H1 (cell line): ENCODE data around the gene PRKAR2B. TPM values are rescaled to one million over a fixed set of nuclear protein-coding genes. Genes with fewer than 3 reads are reported as not detected.

Source experiments
- CTCF ChIA-PET: fragments of 300-600 bp; sonication (Branson Sonifier 250); formaldehyde crosslinking; loops from one replicate; lab custom pipeline; 2021; ENCODE audit not compliant: partially characterized antibody; lab: Charles Lee
- POLR2A ChIA-PET: fragments of 300-600 bp; sonication (Branson Sonifier 250); formaldehyde crosslinking; loops from one replicate; lab custom pipeline; 2021; ENCODE audit warnings: inconsistent platforms; ENCODE audit not compliant: partially characterized antibody; lab: Charles Lee
- DNase-seq, 2 experiments: peaks; one replicate each; pipeline versions ENCODE4 v3.0.0 to v3.0.0-alpha.2; 2010 to 2022; ENCODE audit warnings: low spot score in 2 of 2, low read depth in 1 of 2, mixed read lengths in 1 of 2
- FAIRE-seq: peaks from 2 replicates; lab custom pipeline; 2011; peaks lifted over from hg19 to GRCh38; lab: Jason Lieb, UNC
- H2AFZ ChIP-seq: 2 replicates; pipeline ENCODE4 v1.8.1; 2012; ENCODE audit warnings: low read length, inconsistent platforms
- H2AK5ac ChIP-seq: 2 replicates; pipeline ENCODE4 v1.6.1; 2013; ENCODE audit warnings: low read depth, low read length
- H2BK120ac ChIP-seq: replicated peaks from 2 replicates; pipeline ENCODE3; 2013; ENCODE audit warnings: low read depth, low read length, inconsistent platforms
- H2BK12ac ChIP-seq: 2 replicates; pipeline ENCODE4 v1.6.1; 2013; ENCODE audit warnings: low read depth, low read length
- H2BK15ac ChIP-seq: 2 replicates; pipeline ENCODE4 v1.6.1; 2013; ENCODE audit warnings: low read length
- H2BK20ac ChIP-seq: 2 replicates; pipeline ENCODE4 v1.6.1; 2013; ENCODE audit warnings: low read length
- H2BK5ac ChIP-seq: 2 replicates; pipeline ENCODE4 v1.6.1; 2013; ENCODE audit warnings: low read depth, low read length
- H3K14ac ChIP-seq: 2 replicates; pipeline ENCODE4 v1.6.1; 2013; ENCODE audit warnings: inconsistent platforms; ENCODE audit not compliant: insufficient read length
- H3K18ac ChIP-seq: 2 replicates; pipeline ENCODE4 v1.6.1; 2013; ENCODE audit warnings: low read length; ENCODE audit errors: extremely low read depth
- H3K23ac ChIP-seq: 2 replicates; pipeline ENCODE4 v1.6.1; 2013; ENCODE audit warnings: inconsistent platforms; ENCODE audit not compliant: insufficient read length
- H3K23me2 ChIP-seq: 2 replicates; pipeline ENCODE4 v1.6.1; 2013; ENCODE audit warnings: low read depth, low read length
- H3K27ac ChIP-seq: 2 replicates; pipeline ENCODE4 v1.6.1; 2011; ENCODE audit warnings: low read depth, low read length, inconsistent platforms
- H3K27me3 ChIP-seq, 4 experiments: replicated peaks in 1 of 4; 1 replicate in 1 of 4; 2 replicates in 3 of 4; pipeline versions ENCODE4 v1.6.1 to v1.8.1; 2011 to 2013; ENCODE audit warnings: low read length in 3 of 4, mild to moderate bottlenecking in 3 of 4, inconsistent platforms in 2 of 4, mixed read lengths in 2 of 4, moderate library complexity in 1 of 4; ENCODE audit not compliant: control insufficient read depth in 3 of 4, insufficient read depth in 3 of 4; ENCODE audit errors: extremely low read depth in 1 of 4
- H3K36me3 ChIP-seq, 4 experiments: 2 replicates each; pipeline versions ENCODE4 v1.6.1 to v1.8.1; 2011 to 2013; ENCODE audit warnings: mild to moderate bottlenecking in 4 of 4, low read length in 3 of 4, moderate library complexity in 2 of 4, control low read depth in 1 of 4, inconsistent platforms in 1 of 4; ENCODE audit not compliant: insufficient read depth in 4 of 4, control insufficient read depth in 2 of 4
- H3K4ac ChIP-seq: replicated peaks from 2 replicates; pipeline ENCODE3; 2013; ENCODE audit warnings: low read length, low read depth, mixed read lengths, inconsistent platforms; ENCODE audit not compliant: insufficient read length
- H3K4me1 ChIP-seq, 4 experiments: replicated peaks in 1 of 4; 1 replicate in 1 of 4; 2 replicates in 3 of 4; pipeline versions ENCODE4 v1.6.1 to v1.8.1; 2011 to 2013; ENCODE audit warnings: low read length in 3 of 4, inconsistent platforms in 2 of 4, mixed read lengths in 1 of 4; ENCODE audit not compliant: insufficient read depth in 4 of 4, control insufficient read depth in 3 of 4
- H3K4me2 ChIP-seq, 2 experiments: 2 replicates each; pipeline versions ENCODE4 v1.6.1 to v1.8.1; 2011 to 2013; ENCODE audit warnings: low read depth in 2 of 2, low read length in 2 of 2, control low read depth in 1 of 2, inconsistent platforms in 1 of 2, mild to moderate bottlenecking in 1 of 2; ENCODE audit not compliant: insufficient read depth in 1 of 2
- H3K4me3 ChIP-seq, 4 experiments: fragments of 200-600, 300-600 bp in 1 of 4; sonication (generic), shearing (Covaris generic), sonication (Bioruptor Twin) in 1 of 4; 2 replicates each; pipeline versions ENCODE4 v1.5.1 to v1.8.1; 2011 to 2016; ENCODE audit warnings: low read length in 4 of 4, low read depth in 3 of 4, control low read depth in 2 of 4, inconsistent platforms in 2 of 4, mild to moderate bottlenecking in 2 of 4, mixed read lengths in 1 of 4, moderate library complexity in 1 of 4; ENCODE audit not compliant: insufficient read depth in 2 of 4; ENCODE audit errors: extremely low read depth in 1 of 4
- H3K56ac ChIP-seq: replicated peaks from 2 replicates; pipeline ENCODE3; 2013; ENCODE audit warnings: low read depth, mild to moderate bottlenecking, mixed read lengths, low read length, inconsistent platforms; ENCODE audit not compliant: insufficient read length
- H3K79me1 ChIP-seq: 2 replicates; pipeline ENCODE4 v1.6.1; 2013; ENCODE audit warnings: low read depth, low read length, control low read depth
- H3K79me2 ChIP-seq, 2 experiments: 2 replicates each; pipeline versions ENCODE4 v1.6.1 to v1.8.1; 2012 to 2013; ENCODE audit warnings: low read length in 2 of 2, mild to moderate bottlenecking in 2 of 2, inconsistent platforms in 1 of 2; ENCODE audit not compliant: insufficient read depth in 2 of 2, control insufficient read depth in 1 of 2
- H3K9ac ChIP-seq, 4 experiments: replicated peaks in 1 of 4; 1 replicate in 1 of 4; 2 replicates in 3 of 4; pipeline versions ENCODE4 v1.6.1 to v1.8.1; 2011 to 2013; ENCODE audit warnings: low read depth in 3 of 4, low read length in 3 of 4, control low read depth in 2 of 4, mild to moderate bottlenecking in 2 of 4, moderate library complexity in 2 of 4, inconsistent platforms in 1 of 4; ENCODE audit errors: extremely low read depth in 1 of 4
- H3K9me3 ChIP-seq, 2 experiments: 2 replicates each; pipeline versions ENCODE4 v1.6.1 to v1.8.1; 2012 to 2013; ENCODE audit warnings: mild to moderate bottlenecking in 2 of 2, moderate library complexity in 2 of 2, control low read depth in 1 of 2, inconsistent platforms in 1 of 2, low read depth in 1 of 2, low read length in 1 of 2, mixed read lengths in 1 of 2; ENCODE audit not compliant: insufficient read depth in 2 of 2
- H4K20me1 ChIP-seq, 2 experiments: replicated peaks in 1 of 2; 2 replicates each; pipeline versions ENCODE3 to v1.8.1; 2011 to 2013; ENCODE audit warnings: inconsistent platforms in 2 of 2, low read length in 2 of 2, mild to moderate bottlenecking in 1 of 2; ENCODE audit not compliant: insufficient read depth in 2 of 2, control insufficient read depth in 1 of 2
- H4K5ac ChIP-seq: 2 replicates; pipeline ENCODE4 v1.6.1; 2013; ENCODE audit warnings: low read length, low read depth, mixed read lengths, inconsistent platforms; ENCODE audit not compliant: insufficient read length
- H4K8ac ChIP-seq: 2 replicates; pipeline ENCODE4 v1.8.0; 2013; ENCODE audit warnings: mild to moderate bottlenecking, moderate library complexity, low read length, inconsistent platforms; ENCODE audit not compliant: insufficient read depth; ENCODE audit errors: extremely low read depth
- H4K91ac ChIP-seq: replicated peaks from 2 replicates; pipeline ENCODE3; 2013; ENCODE audit warnings: low read length, mixed read lengths, inconsistent platforms; ENCODE audit not compliant: insufficient read length
- BACH1 ChIP-seq: IDR thresholded peaks from 2 replicates; pipeline ENCODE4 v1.6.1; 2012; ENCODE audit warnings: low read length, improper control_type of control experiment
- E2F6 ChIP-seq: IDR thresholded peaks from 2 replicates; pipeline ENCODE4 v1.6.1; 2012; ENCODE audit warnings: inconsistent platforms
- EGR1 ChIP-seq: IDR thresholded peaks from 2 replicates; pipeline ENCODE4 v1.6.1; 2011; ENCODE audit warnings: low read depth, low read length, borderline replicate concordance
- NANOG ChIP-seq: IDR thresholded peaks from 2 replicates; pipeline ENCODE4 v1.6.1; 2011; ENCODE audit warnings: low read length, low read depth, mild to moderate bottlenecking, inconsistent platforms; ENCODE audit not compliant: insufficient read depth, poor library complexity, severe bottlenecking
- POU5F1 ChIP-seq: IDR thresholded peaks from 2 replicates; pipeline ENCODE4 v1.6.1; 2011; ENCODE audit warnings: low read depth, mild to moderate bottlenecking, low read length, moderate library complexity
- RNF2 ChIP-seq: fragments of 200-900, 300-1000 bp; sonication (generic); IDR thresholded peaks from 2 replicates; pipeline ENCODE4 v1.7.1; 2016; ENCODE audit warnings: borderline replicate concordance, low read depth, mild to moderate bottlenecking, antibody characterized with exemption, low read length; ENCODE audit not compliant: poor library complexity, severe bottlenecking; ENCODE audit errors: missing control alignments
- SAP30 ChIP-seq: fragments of 300-600 bp; sonication (generic); IDR thresholded peaks from 2 replicates; pipeline ENCODE4 v1.7.1; 2012; ENCODE audit warnings: low read length, moderate library complexity, mild to moderate bottlenecking, inconsistent platforms; ENCODE audit not compliant: insufficient read depth, insufficient replicate concordance
- SIN3A ChIP-seq, 2 experiments: IDR thresholded peaks in 1 of 2; conservative IDR thresholded peaks in 1 of 2; 2 replicates each; pipeline ENCODE4 v1.6.1; 2011 to 2012; ENCODE audit warnings: low read length in 2 of 2, improper control_type of control experiment in 1 of 2, low read depth in 1 of 2, mild to moderate bottlenecking in 1 of 2
- SUZ12 ChIP-seq: fragments of 200-600 bp; sonication (generic); IDR thresholded peaks from 2 replicates; pipeline ENCODE4 v1.6.1; 2012; ENCODE audit warnings: mild to moderate bottlenecking, inconsistent platforms, low read length, moderate library complexity, mixed read lengths
- TAF7 ChIP-seq: optimal IDR thresholded peaks from 2 replicates; pipeline ENCODE3; 2011; ENCODE audit warnings: low read depth, mild to moderate bottlenecking, inconsistent platforms, low read length, moderate library complexity, borderline replicate concordance
- USF2 ChIP-seq: IDR thresholded peaks from 2 replicates; pipeline ENCODE4 v1.6.1; 2011; ENCODE audit warnings: low read length, improper control_type of control experiment
- WGBS, 2 experiments: shearing (Covaris generic) in 1 of 2; methylation state at CpG; one replicate each; pipeline versions ENCODE4 v1.1.6 to v1.1.7; 2013 to 2015; ENCODE audit warnings: low lambda C conversion rate in 2 of 2, mixed read lengths in 2 of 2, inconsistent platforms in 1 of 2, low coverage in 1 of 2, missing lambda C conversion rate in 1 of 2; ENCODE audit not compliant: insufficient replicate concordance in 2 of 2, insufficient coverage in 1 of 2, insufficient read length in 1 of 2; ENCODE audit errors: extremely low coverage in 1 of 2, missing lambda C conversion rate in 1 of 2; 5-methylcytosine and 5-hydroxymethylcytosine counted together
- polyA plus RNA-seq, 7 experiments: library from polyadenylated mRNA; depleted of rRNA in 3 of 7; stranded (reverse) in 5 of 7; unstranded in 2 of 7; fragments of >200 nt in 5 of 7; fragments of 200-250 nt in 2 of 7; gene quantifications; 1 replicate in 5 of 7; 2 replicates in 1 of 7; 4 replicates in 1 of 7; pipeline versions ENCODE4 v1.2.1 to v1.2.3, GENCODE V29; 2011 to 2013; ENCODE audit warnings: missing spikeins in 2 of 7, mixed read lengths in 2 of 7
- total RNA-seq: library from RNA; stranded (reverse); fragmentation: NEBNext Ultra II Directional; extraction: Animal tissue kit (Norgen Biotek cat#: 25700); gene quantifications from 2 replicates; pipeline ENCODE4 v1.2.1, GENCODE V29; 2021

Gene PRKAR2B
- total and polyA plus RNA-seq, 2 of the 8 experiments (the other 6 are each of a cell fraction or from before 2014, with no cell fraction given): 10.4 to 37.0 TPM

- Histone ChIP-seq H2AK5ac (no peak overlapping the region), H3K79me2 (no peaks in the 10 kb centered on the region), H3K27me3 (no peaks in the 10 kb centered on the region), H3K9ac (no peak overlapping the region), H3K4me2 (no peak overlapping the region), H2BK12ac (no peak overlapping the region), H2BK5ac (0 out of 2 replicates have a peak overlapping the region, but pooled peaks have one; percentile 29), H3K23me2 (no peaks in the 10 kb centered on the region), H3K36me3 (peaks cover 0 to under 1% (median 0%) of the 10 kb centered on the region in 4 experiments; a peak in 1 of 8 replicates), H3K4me3 (no peak overlapping the region), H2BK15ac (no peak overlapping the region), H4K20me1 (no peaks in the 10 kb centered on the region), H3K79me1 (no peaks in the 10 kb centered on the region), H3K9me3 (no peaks in the 10 kb centered on the region), H2AFZ (no peak overlapping the region), H3K23ac (no peak overlapping the region), H2BK20ac (no peak overlapping the region), H3K4me1 (peaks cover 0 to 2% (median 0%) of the 10 kb centered on the region in 4 experiments; a peak in 1 of 7 replicates), H3K27ac (no peak overlapping the region), H4K91ac (no peak overlapping the region), H3K18ac (no peak overlapping the region), H4K8ac (no peak overlapping the region), H3K14ac (no peak overlapping the region), H2BK120ac (no peak overlapping the region), H4K5ac (no peak overlapping the region), H3K4ac (no peak overlapping the region), H3K56ac (no peak overlapping the region)
- DNase-seq (no peak), FAIRE-seq (no peak)
- 72% methylated on average over 4 of the region's 4 CpGs; no CpG with 5 or more reads in 1 of the 2 experiments for WGBS, 2 experiments
- CTCF ChIA-PET: interaction anchor here (0.9 to 11.7 kb wide), 16 partner anchors 10 to 364 kb away, joined by 3 to 162 read pairs (median 4); partner anchors contain the start of gene HBP1
- POLR2A ChIA-PET: no interaction called here
- TF ChIP-seq SUZ12: no peak
- no peak for TF ChIP-seq NANOG
- no peak for TF ChIP-seq USF2
- no peak for TF ChIP-seq SAP30
- TF ChIP-seq RNF2: no peak
- TF ChIP-seq TAF7: no peak
- no peak for TF ChIP-seq EGR1
- TF ChIP-seq POU5F1: no peak
- no peak for TF ChIP-seq E2F6
- no peak for TF ChIP-seq BACH1
- TF ChIP-seq SIN3A (conservative IDR thresholded peaks at IDR 0.05 in 1 of 2, IDR thresholded peaks at IDR 0.05 in 1 of 2; ENCODE audit: low read depth in 1 of 2, low read length in 2 of 2): no peak
Observed at GRCh38 chr7:107152011-107152410, 107.5 kb downstream of the PRKAR2B start.
